ENCODE data around the gene TGM3.

Gene TGM3

DNA sequence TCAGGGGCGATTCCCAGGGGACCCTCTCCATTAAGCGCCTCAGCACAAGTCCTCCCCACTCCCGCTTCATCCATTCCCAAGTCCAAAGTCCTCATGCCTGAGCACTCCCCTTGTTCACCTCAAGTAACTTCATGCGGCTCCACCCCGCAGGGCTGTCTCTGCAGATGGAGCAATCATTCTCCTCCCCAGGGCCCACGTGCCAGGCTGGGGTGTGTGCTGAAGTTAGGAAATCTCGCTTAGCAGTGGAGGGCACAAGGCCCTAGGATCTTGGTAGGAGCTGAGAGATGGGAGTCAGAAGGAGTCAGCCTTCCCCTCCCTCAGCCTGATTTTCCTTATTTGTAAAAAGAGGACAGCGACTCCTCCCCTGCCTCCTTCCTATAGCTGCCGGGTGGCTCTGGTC is 3.5 kb downstream of the TGM3 start:
- POLR2A ChIA-PET = no interaction called here
- Histone ChIP-seq H3K36me3 (ENCODE audit: control insufficient read depth in 2 of 2, insufficient read depth in 1 of 2, low read length in 2 of 2) (no peaks in the 10 kb centered on the region), H3K9me3 (ENCODE audit: control insufficient read depth, insufficient read depth, low read depth, low read length) (no peaks in the 10 kb centered on the region), H3K4me3 (ENCODE audit: low read depth, low read length) (no peak overlapping the region), H3K27ac (ENCODE audit: extremely low read depth, low read depth, low read length) (no peak overlapping the region), H3K4me1 (ENCODE audit: control insufficient read depth, insufficient read depth, low read length) (no peaks in the 10 kb centered on the region)
- CTCF ChIA-PET = interaction anchor here (0.9 to 1.1 kb wide), 2 partner anchors 10 to 92 kb away, joined by 3 to 5 read pairs; no protein-coding TSS in a partner anchor
- TF ChIP-seq KLF16 (tag by site-specific recombination; IDR thresholded peaks at IDR 0.05) (no peak), ZNF610 (tag by site-specific recombination; IDR thresholded peaks at IDR 0.05; ENCODE audit: borderline replicate concordance) (no peak), ZNF561 (tag by site-specific recombination; IDR thresholded peaks at IDR 0.05; ENCODE audit: borderline replicate concordance) (no peak), ZNF768 (tag by site-specific recombination; IDR thresholded peaks at IDR 0.05) (no peak), ZNF37A (tag by site-specific recombination; IDR thresholded peaks at IDR 0.05) (no peak), ZNF274 (IDR thresholded peaks at IDR 0.05; ENCODE audit: low read length) (no peak), ZNF274 (tag by site-specific recombination; IDR thresholded peaks at IDR 0.05; ENCODE audit: borderline replicate concordance) (no peak), ZBTB7A (tag by site-specific recombination; IDR thresholded peaks at IDR 0.05; ENCODE audit: low read depth) (no peak), ZNF776 (tag by site-specific recombination; IDR thresholded peaks at IDR 0.05; ENCODE audit: borderline replicate concordance) (no peak), ZNF544 (tag by site-specific recombination; IDR thresholded peaks at IDR 0.05) (no peak), ZNF394 (tag by site-specific recombination; IDR thresholded peaks at IDR 0.05; ENCODE audit: borderline replicate concordance) (no peak), ZNF530 (tag by site-specific recombination; IDR thresholded peaks at IDR 0.05; ENCODE audit: low read depth) (no peak), ZNF830 (tag by site-specific recombination; IDR thresholded peaks at IDR 0.05; ENCODE audit: low read depth) (no peak), HOXD13 (CRISPR knock-in tag; IDR thresholded peaks at IDR 0.05; ENCODE audit: borderline replicate concordance) (no peak), BCL11B (tag by site-specific recombination; IDR thresholded peaks at IDR 0.05; ENCODE audit: low read depth) (no peak), ZBTB17 (tag by site-specific recombination; IDR thresholded peaks at IDR 0.05) (no peak), ZNF843 (tag by site-specific recombination; IDR thresholded peaks at IDR 0.05) (no peak)
- TF ChIP-seq, protein P1, sequence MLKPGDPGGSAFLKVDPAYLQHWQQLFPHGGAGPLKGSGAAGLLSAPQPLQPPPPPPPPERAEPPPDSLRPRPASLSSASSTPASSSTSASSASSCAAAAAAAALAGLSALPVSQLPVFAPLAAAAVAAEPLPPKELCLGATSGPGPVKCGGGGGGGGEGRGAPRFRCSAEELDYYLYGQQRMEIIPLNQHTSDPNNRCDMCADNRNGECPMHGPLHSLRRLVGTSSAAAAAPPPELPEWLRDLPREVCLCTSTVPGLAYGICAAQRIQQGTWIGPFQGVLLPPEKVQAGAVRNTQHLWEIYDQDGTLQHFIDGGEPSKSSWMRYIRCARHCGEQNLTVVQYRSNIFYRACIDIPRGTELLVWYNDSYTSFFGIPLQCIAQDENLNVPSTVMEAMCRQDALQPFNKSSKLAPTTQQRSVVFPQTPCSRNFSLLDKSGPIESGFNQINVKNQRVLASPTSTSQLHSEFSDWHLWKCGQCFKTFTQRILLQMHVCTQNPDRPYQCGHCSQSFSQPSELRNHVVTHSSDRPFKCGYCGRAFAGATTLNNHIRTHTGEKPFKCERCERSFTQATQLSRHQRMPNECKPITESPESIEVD (tag by site-specific recombination; IDR thresholded peaks at IDR 0.05) = no peak
- TF ChIP-seq, protein P2, sequence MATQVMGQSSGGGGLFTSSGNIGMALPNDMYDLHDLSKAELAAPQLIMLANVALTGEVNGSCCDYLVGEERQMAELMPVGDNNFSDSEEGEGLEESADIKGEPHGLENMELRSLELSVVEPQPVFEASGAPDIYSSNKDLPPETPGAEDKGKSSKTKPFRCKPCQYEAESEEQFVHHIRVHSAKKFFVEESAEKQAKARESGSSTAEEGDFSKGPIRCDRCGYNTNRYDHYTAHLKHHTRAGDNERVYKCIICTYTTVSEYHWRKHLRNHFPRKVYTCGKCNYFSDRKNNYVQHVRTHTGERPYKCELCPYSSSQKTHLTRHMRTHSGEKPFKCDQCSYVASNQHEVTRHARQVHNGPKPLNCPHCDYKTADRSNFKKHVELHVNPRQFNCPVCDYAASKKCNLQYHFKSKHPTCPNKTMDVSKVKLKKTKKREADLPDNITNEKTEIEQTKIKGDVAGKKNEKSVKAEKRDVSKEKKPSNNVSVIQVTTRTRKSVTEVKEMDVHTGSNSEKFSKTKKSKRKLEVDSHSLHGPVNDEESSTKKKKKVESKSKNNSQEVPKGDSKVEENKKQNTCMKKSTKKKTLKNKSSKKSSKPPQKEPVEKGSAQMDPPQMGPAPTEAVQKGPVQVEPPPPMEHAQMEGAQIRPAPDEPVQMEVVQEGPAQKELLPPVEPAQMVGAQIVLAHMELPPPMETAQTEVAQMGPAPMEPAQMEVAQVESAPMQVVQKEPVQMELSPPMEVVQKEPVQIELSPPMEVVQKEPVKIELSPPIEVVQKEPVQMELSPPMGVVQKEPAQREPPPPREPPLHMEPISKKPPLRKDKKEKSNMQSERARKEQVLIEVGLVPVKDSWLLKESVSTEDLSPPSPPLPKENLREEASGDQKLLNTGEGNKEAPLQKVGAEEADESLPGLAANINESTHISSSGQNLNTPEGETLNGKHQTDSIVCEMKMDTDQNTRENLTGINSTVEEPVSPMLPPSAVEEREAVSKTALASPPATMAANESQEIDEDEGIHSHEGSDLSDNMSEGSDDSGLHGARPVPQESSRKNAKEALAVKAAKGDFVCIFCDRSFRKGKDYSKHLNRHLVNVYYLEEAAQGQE (tag by site-specific recombination; IDR thresholded peaks at IDR 0.05) = no peak
- TF ChIP-seq, protein P3, sequence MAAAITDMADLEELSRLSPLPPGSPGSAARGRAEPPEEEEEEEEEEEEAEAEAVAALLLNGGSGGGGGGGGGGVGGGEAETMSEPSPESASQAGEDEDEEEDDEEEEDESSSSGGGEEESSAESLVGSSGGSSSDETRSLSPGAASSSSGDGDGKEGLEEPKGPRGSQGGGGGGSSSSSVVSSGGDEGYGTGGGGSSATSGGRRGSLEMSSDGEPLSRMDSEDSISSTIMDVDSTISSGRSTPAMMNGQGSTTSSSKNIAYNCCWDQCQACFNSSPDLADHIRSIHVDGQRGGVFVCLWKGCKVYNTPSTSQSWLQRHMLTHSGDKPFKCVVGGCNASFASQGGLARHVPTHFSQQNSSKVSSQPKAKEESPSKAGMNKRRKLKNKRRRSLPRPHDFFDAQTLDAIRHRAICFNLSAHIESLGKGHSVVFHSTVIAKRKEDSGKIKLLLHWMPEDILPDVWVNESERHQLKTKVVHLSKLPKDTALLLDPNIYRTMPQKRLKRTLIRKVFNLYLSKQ (tag by site-specific recombination; IDR thresholded peaks at IDR 0.05; ENCODE audit: borderline replicate concordance) = no peak

DNA sequence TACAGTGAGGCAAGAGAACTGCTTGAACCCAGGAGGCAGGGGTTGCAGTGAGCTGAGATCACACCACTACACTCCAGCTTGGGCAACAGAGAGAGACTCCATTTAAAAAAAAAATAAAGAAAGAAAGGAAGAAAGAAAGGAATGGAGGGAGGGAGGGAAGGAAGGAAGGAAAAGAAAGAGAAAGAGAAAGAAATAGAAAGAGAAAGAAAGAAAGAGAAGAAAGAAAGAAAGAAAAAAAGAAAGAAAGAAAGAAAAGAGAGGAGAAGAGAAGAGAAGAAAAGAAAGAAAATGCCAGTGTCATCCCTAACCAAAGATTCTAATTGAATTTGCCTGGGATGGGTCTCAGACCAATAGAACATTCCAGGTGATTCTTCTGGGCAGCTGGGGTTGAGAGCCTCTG is 4.2 kb downstream of the TGM3 start:
- H3K4me1 ChIP-seq (ENCODE audit: control insufficient read depth, insufficient read depth, low read length) = no peaks in the 10 kb centered on the region
- H3K4me3 ChIP-seq (ENCODE audit: low read depth, low read length) = no peak overlapping the region
- no peaks in the 10 kb centered on the region for H3K9me3 ChIP-seq (ENCODE audit: control insufficient read depth, insufficient read depth, low read depth, low read length)
- H3K27ac ChIP-seq (ENCODE audit: extremely low read depth, low read depth, low read length) = no peak overlapping the region
- CTCF ChIA-PET = interaction anchor here (1.2 to 1.3 kb wide), 2 partner anchors 9 to 93 kb away, joined by 3 to 6 read pairs; no protein-coding TSS in a partner anchor
- POLR2A ChIA-PET = no interaction called here
- no peaks in the 10 kb centered on the region for H3K36me3 ChIP-seq (ENCODE audit: control insufficient read depth in 2 of 2, insufficient read depth in 1 of 2, low read length in 2 of 2)
- TF ChIP-seq ZNF600 (tag by site-specific recombination; IDR thresholded peaks at IDR 0.05) (no peak), ZNF274 (IDR thresholded peaks at IDR 0.05; ENCODE audit: low read length) (no peak), ZNF274 (tag by site-specific recombination; IDR thresholded peaks at IDR 0.05; ENCODE audit: borderline replicate concordance) (no peak), ZSCAN23 (tag by site-specific recombination; IDR thresholded peaks at IDR 0.05) (no peak)
- TF ChIP-seq, protein P4, sequence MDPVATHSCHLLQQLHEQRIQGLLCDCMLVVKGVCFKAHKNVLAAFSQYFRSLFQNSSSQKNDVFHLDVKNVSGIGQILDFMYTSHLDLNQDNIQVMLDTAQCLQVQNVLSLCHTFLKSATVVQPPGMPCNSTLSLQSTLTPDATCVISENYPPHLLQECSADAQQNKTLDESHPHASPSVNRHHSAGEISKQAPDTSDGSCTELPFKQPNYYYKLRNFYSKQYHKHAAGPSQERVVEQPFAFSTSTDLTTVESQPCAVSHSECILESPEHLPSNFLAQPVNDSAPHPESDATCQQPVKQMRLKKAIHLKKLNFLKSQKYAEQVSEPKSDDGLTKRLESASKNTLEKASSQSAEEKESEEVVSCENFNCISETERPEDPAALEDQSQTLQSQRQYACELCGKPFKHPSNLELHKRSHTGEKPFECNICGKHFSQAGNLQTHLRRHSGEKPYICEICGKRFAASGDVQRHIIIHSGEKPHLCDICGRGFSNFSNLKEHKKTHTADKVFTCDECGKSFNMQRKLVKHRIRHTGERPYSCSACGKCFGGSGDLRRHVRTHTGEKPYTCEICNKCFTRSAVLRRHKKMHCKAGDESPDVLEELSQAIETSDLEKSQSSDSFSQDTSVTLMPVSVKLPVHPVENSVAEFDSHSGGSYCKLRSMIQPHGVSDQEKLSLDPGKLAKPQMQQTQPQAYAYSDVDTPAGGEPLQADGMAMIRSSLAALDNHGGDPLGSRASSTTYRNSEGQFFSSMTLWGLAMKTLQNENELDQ (tag by site-specific recombination; IDR thresholded peaks at IDR 0.05; ENCODE audit: low read depth) = no peak
- TF ChIP-seq, protein P2 (tag by site-specific recombination; IDR thresholded peaks at IDR 0.05) = no peak

All from HEK293 (cell line).